Measurements from ENCODE around the gene LRRC49. TPM values are rescaled to one million over a fixed set of nuclear protein-coding genes. Genes with fewer than 3 reads are reported as not detected.
"Not testable (repeated sequence)": the region's sequence is repeated elsewhere in the genome, so short reads cannot be mapped to it uniquely, and the experiment has no call there.

Gene LRRC49
- total RNA-seq, 2 experiments from 2014 or later: not detected

DNA sequence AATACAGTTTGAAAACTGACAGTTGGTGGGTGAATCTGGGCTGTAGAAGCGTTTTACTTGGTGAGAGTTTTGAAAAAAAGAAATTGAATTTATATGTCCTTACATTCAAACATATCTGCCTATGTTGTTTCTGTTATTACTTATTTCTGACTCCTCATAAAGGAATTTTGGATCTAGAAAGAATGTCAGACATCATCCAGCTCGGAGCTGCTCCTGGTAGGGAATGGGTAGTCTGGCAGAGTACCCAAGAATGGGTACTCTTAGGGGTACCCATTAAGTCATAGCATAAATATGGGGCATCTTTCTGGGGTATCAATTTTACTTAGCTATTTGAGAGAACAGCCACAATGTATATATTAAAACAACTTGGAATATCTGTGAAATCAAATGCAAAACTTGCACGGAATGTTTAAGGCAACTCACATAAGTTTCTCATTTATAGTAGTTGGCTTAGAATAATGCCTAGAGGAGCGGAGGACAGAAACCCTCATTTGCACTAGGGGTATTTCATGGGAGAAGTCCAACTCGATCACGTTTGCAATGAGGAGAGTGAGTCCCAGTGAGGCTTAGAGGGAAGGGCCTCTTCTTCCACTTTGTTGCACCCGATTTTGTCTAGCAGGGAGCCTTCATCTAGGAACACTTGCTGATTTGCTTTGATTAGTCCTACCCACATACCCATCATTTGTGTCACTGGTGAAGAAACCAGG is 36.3 kb upstream of the LRRC49 start:
- no peak for DNase-seq
- H3K36me3 Mint-ChIP-seq (ENCODE audit: low read depth): no peaks in the 10 kb centered on the region
- no peaks in the 10 kb centered on the region for H3K9me3 Mint-ChIP-seq
- no peak for ATAC-seq
- peaks cover 30% of the 10 kb centered on the region for H3K27me3 Mint-ChIP-seq
- ChIA-PET CTCF (interaction anchor here (1.1 kb wide), 1 partner anchor 13 kb away, joined by 3 read pairs; no protein-coding TSS in a partner anchor), POLR2A (no interaction called here)
- no peak overlapping the region for H3K27ac Mint-ChIP-seq
- no peak overlapping the region for H3K4me3 Mint-ChIP-seq
- TF ChIP-seq, protein P1, sequence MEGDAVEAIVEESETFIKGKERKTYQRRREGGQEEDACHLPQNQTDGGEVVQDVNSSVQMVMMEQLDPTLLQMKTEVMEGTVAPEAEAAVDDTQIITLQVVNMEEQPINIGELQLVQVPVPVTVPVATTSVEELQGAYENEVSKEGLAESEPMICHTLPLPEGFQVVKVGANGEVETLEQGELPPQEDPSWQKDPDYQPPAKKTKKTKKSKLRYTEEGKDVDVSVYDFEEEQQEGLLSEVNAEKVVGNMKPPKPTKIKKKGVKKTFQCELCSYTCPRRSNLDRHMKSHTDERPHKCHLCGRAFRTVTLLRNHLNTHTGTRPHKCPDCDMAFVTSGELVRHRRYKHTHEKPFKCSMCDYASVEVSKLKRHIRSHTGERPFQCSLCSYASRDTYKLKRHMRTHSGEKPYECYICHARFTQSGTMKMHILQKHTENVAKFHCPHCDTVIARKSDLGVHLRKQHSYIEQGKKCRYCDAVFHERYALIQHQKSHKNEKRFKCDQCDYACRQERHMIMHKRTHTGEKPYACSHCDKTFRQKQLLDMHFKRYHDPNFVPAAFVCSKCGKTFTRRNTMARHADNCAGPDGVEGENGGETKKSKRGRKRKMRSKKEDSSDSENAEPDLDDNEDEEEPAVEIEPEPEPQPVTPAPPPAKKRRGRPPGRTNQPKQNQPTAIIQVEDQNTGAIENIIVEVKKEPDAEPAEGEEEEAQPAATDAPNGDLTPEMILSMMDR (IDR thresholded peaks at IDR 0.05): no peak
- H3K4me1 Mint-ChIP-seq (ENCODE audit: low read depth): peaks cover 6% of the 10 kb centered on the region
- intact Hi-C loops (cut with micrococcal nuclease): no loop called here

DNA sequence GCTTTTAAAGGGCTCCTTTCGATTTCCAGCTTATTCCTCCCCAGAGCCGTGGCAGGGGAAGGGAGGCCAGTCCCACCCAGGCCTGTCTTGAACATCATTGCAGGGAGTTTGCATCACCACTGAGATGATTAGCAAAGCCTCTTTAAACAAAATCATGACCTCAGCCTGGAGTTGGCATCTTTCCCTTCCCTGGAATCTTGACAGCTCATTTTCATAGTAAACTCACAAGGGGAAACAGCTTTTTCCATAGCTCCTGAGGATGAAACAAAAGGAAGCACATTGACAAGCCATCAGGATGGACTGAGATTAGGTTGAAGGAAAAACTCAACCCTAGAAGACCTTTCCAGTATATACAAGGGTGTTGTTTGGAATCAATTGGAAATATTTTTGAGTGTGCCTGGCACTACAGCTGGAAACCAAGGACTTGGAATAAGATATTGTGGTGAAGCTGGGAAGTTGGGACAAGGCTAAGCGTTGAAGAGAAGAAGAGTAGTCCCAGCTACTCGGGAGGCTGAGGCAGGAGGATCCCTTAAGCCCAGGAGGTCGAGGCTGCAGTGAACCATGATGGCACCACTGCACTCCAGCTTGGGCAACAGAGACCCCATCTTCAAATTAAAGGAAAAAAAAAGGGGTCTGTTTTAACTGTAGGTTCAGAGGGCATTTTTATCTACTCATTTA is 35.6 kb upstream of the LRRC49 start:
- TF ChIP-seq, protein P1 (IDR thresholded peaks at IDR 0.05): no peak
- intact Hi-C loops (cut with micrococcal nuclease): no loop called here
- no peaks in the 10 kb centered on the region for H3K9me3 Mint-ChIP-seq
- DNase-seq: no peak
- no peaks in the 10 kb centered on the region for H3K36me3 Mint-ChIP-seq (ENCODE audit: low read depth)
- no peak for ATAC-seq
- no peak overlapping the region for H3K4me3 Mint-ChIP-seq
- CTCF ChIA-PET: interaction anchor here (1.1 kb wide), 1 partner anchor 14 kb away, joined by 3 read pairs; no protein-coding TSS in a partner anchor
- peaks cover 6% of the 10 kb centered on the region for H3K4me1 Mint-ChIP-seq (ENCODE audit: low read depth)
- POLR2A ChIA-PET: no interaction called here
- no peak overlapping the region for H3K27ac Mint-ChIP-seq
- peaks cover 23% of the 10 kb centered on the region for H3K27me3 Mint-ChIP-seq

DNA sequence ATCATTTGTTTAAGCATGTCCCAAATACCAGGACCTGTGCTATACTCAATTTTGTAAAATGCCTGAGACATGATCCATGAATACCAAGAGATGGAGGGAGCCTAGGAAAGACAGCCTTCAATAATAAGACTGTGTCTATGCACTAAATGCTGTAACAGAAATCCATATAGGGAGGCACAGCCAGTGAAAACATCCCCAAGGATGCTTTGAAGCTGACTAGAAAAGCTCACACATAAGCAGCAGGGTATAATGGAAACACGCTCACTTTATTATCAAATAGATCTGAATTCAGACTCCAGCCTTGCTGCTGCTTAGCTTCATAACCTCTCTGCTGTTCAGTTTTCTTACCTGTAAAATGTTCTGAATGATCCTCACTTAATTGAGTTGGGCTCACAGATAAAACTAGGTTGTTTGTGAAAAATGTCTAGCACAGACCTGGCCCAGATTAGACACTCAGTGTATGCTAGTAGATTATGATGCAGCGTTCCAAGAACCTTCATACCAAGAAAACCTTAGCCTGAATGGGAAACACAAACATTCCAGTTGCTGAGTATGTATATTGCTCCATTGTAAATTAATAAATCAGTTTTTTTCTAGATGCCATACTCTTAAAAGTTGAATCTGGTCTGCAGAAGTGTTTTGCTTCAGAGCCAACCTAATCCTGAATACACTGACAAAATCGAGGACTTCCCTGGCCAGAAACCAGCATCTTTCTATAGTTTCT is 34.9 kb upstream of the LRRC49 start:
- peaks cover 6% of the 10 kb centered on the region for H3K4me1 Mint-ChIP-seq (ENCODE audit: low read depth)
- H3K27me3 Mint-ChIP-seq: peaks cover 17% of the 10 kb centered on the region
- ChIA-PET CTCF (no interaction called here), POLR2A (no interaction called here)
- TF ChIP-seq, protein P1 (IDR thresholded peaks at IDR 0.05): no peak
- intact Hi-C loops (cut with micrococcal nuclease): no loop called here
- no peak overlapping the region for H3K27ac Mint-ChIP-seq
- no peak for ATAC-seq
- H3K9me3 Mint-ChIP-seq: no peaks in the 10 kb centered on the region
- H3K36me3 Mint-ChIP-seq (ENCODE audit: low read depth): no peaks in the 10 kb centered on the region
- H3K4me3 Mint-ChIP-seq: no peak overlapping the region
- no peak for DNase-seq

DNA sequence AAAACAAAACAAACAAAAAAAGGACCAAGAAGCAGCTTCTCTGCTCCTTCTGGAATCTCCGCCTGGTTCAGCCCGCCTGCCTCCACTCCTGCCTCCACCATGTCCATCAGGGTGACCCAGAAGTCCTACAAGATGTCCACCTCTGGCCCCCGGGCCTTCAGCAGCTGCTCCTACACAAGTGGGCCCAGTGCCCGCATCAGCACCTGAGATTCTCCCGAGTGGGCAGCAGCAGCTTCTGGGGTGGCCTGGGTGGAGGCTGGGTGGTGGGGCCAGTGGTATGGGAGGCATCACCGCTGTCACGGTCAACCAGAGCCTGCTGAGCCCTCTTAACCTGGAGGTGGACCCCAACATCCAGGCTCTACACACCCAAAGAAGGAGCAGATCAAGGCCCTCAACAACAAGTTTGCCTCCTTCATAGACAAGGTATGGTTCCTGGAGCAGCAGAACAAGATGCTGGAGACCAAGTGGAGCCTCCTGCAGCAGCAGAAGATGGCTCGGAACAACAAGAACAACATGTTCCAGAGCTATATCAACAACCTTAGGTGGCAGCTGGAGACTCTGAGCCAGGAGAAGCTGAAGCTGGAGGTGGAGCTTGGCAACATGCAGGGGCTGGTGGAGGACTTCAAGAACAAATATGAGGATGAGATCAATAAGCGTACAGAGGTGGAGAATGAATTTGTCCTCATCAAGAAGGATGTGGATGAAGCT is 33.9 kb upstream of the LRRC49 start:
- H3K4me1 Mint-ChIP-seq (ENCODE audit: low read depth); H3K4me3 Mint-ChIP-seq; H3K27ac Mint-ChIP-seq; H3K36me3 Mint-ChIP-seq (ENCODE audit: low read depth); ATAC-seq; CTCF ChIA-PET; intact Hi-C loops (cut with micrococcal nuclease); DNase-seq; H3K9me3 Mint-ChIP-seq: not testable (repeated sequence)
- POLR2A ChIA-PET: interaction anchor here (0.5 kb wide), 1 partner anchor 24 kb away, joined by 3 read pairs; no protein-coding TSS in a partner anchor
- H3K27me3 Mint-ChIP-seq: peaks cover 11% of the 10 kb centered on the region

DNA sequence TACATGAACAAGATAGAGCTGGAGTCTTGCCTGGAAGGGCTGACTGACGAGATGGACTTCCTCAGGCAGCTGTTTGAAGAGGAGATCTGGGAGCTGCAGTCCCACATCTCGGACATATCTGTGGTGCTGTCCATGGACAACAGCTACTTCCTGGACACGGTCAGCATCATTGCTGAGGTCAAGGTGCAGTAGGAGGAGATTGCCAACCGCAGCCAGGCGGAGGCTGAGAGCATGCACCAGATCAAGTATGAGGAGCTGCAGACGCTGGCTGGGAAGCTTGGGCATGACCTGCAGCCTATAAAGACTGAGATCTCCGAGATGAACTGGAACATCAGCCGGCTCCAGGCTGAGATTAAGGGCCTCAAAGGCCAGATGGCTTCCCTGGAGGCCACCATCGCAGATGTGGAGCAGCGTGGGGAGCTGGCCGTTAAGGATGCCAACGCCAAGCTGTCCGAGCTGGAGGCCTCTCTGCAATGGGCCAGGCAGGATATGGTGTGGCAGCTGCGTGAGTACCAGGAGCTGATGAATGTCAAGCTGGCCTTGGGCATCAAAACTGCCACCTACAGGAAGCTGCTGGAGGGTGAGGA is 33.2 kb upstream of the LRRC49 start:
- intact Hi-C loops (cut with micrococcal nuclease): no loop called here
- Mint-ChIP-seq H3K27me3 (peaks cover 9% of the 10 kb centered on the region), H3K4me3 (no peak overlapping the region), H3K9me3 (no peaks in the 10 kb centered on the region), H3K4me1 (ENCODE audit: low read depth) (peaks cover 4% of the 10 kb centered on the region), H3K27ac (no peak overlapping the region), H3K36me3 (ENCODE audit: low read depth) (no peaks in the 10 kb centered on the region)
- TF ChIP-seq, protein P1 (IDR thresholded peaks at IDR 0.05): no peak
- ChIA-PET CTCF (no interaction called here), POLR2A (interaction anchor here (0.5 kb wide), 1 partner anchor 23 kb away, joined by 3 read pairs; no protein-coding TSS in a partner anchor)
- ATAC-seq (no peak), DNase-seq (no peak)

Measured in activated CD8-positive, alpha-beta T cell treated with anti-CD3 and anti-CD28 coated beads for 36 hours (primary cell).